GM18858 (cell line): Measurements from ENCODE around the gene COPB2.
"Not testable (repeated sequence)": the region's sequence is repeated elsewhere in the genome, so short reads cannot be mapped to it uniquely, and the experiment has no call there.

ENCODE experiments used
- ATAC-seq: cut with Tn5 transposase; IDR thresholded peaks from one replicate; pipeline ENCODE4 v1.9.1; 2021; ENCODE audit not compliant: unreplicated experiment

The COPB2 gene

GRCh38 chr3:139389552-139390368, at the start of gene COPB2:
Gene COPB2, minus strand, starts transcription at chr3:139389647. Its CDS starts 97 bp downstream, at chr3:139389550.
- ATAC-seq = peak; percentile 95

DNA sequence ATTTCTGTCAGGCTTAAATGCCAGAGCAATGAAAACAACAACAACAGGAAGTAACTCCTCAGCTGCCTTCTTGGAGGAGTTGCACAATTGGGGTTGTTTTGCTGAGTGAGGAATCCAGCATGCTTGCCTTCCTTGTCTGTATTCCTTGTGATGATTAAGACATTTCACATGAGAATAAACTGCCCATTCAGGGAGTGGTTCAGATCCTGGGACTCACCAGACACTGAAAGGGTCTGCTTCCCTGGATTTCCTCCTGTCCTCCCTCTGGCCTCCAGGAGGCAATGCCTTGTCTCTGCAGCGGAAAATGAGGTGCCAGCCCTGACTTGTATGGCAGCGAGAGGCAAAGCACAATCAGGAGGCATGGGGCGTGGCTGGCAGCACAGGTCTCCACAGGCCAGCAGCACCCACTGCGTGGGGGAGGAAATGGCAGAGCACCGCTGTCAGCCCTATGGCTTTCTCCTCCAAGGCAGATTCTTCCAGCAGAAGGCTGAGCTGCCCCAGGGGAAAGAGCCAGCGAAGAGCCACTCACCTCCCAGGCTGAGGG, 45.4 kb upstream of the COPB2 start:
- no peak for ATAC-seq

DNA sequence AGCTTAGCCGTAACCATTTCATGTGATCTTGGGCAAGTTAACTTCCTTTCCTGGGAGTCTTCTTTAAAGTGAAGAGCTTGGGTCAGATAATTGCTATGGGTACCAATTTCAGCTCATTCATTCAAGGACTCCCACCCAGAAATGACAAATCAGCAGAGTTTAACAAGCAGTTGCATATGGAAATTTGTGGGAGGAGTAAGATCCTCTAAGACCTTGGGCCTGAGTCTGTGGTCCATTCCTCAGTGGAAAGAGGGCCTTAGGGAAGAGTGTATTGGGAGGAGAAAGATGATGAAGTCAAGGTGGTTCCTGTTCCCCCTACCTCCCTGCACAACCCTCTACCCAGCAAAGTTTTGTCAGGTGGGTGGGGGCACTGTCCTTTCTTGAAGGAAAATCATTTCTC, 44.8 kb upstream of the COPB2 start:
- ATAC-seq = no peak

DNA sequence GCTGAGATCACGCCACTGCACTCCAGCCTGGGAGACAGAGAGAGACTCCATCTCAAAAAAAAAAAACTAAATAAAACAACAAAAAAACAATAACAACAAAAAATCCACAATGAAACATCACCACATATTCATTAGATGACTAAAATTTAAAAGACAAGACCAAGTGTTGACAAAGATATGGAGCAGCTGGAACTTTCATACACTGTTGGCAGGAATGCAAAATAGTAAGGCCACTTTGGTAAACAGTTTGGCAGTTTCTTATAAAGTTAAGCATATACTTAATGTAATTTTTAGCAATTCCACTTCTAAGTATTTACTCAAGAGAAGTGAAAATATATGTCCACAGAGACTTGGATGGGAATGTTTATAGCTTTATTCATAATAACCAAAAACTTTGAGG, 43.6 kb upstream of the COPB2 start:
- no peak for ATAC-seq

GRCh38 chr3:139430493-139430892, 41.0 kb upstream of the COPB2 start:
- ATAC-seq = no peak

DNA sequence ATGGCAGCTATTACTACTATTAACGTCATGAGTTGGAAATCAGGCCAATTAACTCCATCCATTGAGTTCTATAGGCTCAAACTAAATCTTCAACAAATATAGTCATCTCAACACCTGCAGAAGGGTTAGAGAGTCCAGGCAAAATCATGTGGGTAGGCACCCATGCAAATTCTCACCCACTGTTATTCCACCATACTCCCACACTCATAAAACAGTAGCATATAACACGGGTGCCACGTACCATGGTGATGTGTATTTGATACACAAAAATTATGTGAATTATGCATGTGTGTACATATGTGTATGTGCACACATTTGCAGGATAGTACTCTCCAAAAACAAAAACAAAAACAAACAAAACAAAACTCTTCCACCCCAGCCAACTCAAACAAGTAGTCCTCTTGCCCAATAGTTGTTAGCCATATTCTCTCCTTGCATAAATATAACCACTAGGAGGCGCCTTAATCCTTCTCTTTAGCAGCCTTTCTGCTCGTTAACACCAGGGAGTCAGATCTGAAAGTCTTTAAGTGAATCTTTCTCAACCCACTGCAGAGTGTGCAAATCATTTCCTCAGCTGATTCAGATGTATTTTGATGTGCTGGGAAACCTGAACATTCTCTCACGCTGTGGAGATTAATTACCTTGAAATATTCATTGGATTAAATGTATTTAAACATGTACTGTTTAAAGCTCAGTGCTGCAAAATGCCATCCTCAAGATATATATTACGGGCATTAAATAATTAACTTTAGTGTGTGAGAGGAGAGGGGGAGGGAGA, 38.0 kb upstream of the COPB2 start:
- peak; percentile 86 for ATAC-seq

- ATAC-seq = no peak
Measured at GRCh38 chr3:139425745-139426400, 36.4 kb upstream of the COPB2 start.

DNA sequence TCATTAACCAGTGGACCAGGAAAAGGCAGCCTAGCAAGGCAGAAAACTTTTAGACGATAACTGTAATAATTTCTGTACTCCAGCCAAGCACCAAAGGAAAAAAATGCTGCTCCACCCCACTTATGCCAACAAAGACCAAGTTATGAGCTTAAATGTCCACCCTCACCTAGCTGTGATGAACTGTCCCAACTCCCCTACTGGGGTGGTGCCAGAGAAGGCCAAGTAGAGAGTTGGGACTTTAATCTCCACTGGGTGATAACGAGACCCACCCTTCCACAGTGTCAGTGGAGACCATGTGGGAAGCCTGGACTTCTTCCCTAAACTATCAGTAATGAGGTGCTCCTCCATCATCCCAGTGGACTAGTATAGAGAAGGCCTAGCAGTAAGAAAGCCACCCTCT, 33.8 kb upstream of the COPB2 start:
- ATAC-seq = no peak

- no peak for ATAC-seq
Measured at GRCh38 chr3:139421460-139421859, 32.0 kb upstream of the COPB2 start.

DNA sequence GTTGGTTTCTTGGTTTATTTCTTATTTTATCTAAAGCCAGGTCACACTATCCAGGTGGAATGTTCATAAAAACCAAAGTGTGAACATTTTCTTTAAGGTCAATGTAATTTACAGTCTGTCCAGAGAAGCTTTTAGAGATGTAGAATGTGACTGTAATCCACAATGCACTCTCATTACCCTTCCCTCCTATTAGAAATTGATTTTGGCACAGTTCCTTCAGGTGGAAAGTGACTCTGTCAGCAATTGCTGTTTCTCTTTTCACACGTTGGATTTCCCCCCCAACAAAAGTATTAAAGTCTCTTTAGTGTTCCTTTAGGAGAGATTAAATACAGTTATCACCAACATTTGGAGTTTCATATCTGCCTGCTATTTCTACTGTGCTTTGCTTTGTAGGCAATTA, 31.6 kb upstream of the COPB2 start:
- ATAC-seq = no peak

GRCh38 chr3:139418144-139418543, 28.7 kb upstream of the COPB2 start:
- ATAC-seq = no peak

DNA sequence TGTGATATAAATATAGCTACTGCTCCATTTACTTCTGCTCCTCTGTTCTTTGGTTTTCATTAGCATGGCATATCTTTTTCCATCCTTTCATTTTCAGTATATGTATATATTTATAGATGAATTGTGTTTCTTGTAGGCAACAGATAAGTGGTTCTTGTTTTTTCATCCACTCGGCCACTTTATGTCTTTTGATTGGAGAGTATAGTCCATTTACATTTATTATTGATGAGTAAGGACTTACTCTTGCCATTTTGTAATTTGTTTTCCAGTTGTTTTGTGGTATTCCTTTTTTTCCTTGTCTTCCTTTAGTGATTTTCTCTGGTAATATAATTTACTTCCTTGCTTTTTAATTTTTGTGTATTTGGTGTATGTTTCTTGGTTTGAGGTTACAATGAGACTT, 26.8 kb upstream of the COPB2 start:
- ATAC-seq = no peak

DNA sequence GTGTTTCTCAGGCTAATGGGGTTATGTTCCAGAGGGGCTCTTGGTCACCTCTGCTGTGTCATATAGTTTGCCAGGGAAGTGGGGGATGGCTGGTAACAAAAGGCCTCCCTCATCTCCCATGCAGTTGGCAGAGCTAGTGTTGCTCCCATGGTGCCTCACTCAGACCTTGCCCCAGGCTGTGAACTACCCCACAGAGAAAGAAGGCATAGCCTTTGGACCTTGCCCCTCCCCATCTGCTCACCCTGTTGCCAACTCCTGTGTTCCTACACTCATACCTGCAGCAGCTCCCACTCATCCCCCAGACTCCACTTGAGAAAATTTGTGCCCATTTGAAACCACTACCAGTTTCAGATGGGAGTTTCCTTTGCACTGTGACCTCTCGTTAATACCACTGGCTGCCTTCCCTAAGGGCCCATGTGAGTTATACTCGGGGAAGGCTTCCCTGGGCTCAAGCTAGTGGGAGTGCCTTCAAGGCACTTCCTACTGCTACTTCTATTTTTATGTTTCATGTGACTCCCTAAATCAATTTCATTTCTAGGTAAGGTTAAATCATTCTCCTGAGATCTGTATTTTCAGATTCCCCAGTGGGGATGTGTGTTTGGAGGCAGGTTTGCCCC, 25.3 kb upstream of the COPB2 start:
- no peak for ATAC-seq

- not testable (repeated sequence) for ATAC-seq
Measured at GRCh38 chr3:139412891-139413290, 23.4 kb upstream of the COPB2 start.

DNA sequence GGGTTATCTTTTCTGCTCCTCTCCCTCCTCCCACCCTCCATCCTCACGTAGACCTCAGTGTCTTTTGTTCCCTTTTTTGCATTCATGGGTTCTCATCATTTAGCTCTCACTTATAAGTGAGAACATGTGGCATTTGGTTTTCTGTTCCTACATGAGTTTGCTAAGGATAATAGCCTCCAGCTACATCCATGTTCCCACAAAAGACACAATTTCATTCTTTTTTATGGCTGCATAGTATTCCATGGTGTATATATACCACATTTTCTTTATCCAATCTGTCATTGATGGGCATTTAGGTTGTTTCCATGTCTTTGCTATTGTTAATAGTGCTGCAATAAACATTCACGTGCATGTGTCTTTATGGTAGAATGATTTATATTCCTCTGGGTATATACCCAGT, 11.7 kb upstream of the COPB2 start:
- not testable (repeated sequence) for ATAC-seq

GRCh38 chr3:139396707-139397106, 7.3 kb upstream of the COPB2 start:
- ATAC-seq = no peak

DNA sequence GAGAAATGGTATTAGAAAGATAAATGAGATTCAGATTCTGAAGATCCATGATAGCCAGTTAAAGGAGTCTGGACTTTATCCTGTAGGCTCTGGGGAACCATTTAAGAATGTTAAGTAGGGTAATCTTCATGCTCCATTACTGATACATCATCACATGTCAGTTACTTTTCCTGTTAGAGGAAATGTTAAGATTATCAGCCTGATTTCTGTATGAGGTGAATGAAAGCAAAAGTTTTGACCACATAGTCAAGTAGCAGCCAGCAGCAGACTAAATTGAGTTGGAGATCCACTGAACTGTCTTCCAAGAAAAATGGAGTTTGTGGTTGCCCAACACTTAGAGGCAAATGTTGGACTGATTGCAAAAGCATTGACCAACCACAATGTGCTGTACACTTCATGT, 4.7 kb upstream of the COPB2 start:
- ATAC-seq = no peak

- ATAC-seq = no peak
Measured at GRCh38 chr3:139388821-139389551, 461 bp downstream of the COPB2 start.

DNA sequence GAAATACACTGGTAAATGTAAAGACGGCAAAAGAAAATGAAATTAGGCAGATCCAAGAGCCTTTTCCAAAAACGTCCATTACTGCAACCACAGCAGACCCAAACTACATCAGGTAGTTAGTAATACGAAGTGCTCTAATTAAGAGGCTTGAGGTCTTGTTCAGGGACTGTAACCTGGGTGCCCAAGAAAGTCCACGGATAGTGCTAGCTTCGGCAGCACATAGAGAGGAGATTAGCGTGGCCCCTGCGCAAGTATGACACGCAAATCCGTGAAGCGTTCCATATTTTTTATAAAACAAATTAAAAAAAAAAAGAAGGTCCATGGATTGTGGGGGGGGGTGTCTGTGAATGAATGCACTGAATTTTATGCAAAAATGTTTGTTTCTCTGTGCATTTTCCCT, 1.4 kb downstream of the COPB2 start:
- ATAC-seq = no peak

DNA sequence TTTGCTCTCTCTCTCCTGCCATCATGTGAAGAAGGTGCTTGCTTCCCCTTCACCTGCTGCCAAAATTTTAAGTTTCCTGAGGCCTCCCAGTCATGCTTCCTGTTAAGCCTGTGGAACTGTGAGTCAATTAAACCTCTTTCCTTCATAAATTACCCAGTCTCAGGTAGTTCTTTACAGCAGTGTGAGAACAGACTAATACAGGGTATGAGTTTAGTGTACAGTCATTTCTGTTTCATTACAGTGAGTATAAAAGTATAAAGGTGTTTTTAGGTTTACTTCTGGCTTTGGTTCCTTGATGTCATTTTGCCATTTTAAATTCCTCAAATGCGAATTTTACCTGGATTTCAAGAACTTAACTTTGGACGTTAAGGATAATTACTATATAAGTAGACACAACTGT, 7.2 kb downstream of the COPB2 start:
- ATAC-seq = not testable (repeated sequence)
